ENCODE data around the gene PDCD2L.
"Not testable (repeated sequence)": the region's sequence is repeated elsewhere in the genome, so short reads cannot be mapped to it uniquely, and the experiment has no call there.

PDCD2L gene

GRCh38 chr19:34387446-34387810 is 16.8 kb upstream of the PDCD2L start:
- DNase-seq = no peak
- TF ChIP-seq GATA1 (IDR thresholded peaks at IDR 0.05; ENCODE audit: low read depth, low read length) = no peak
- no peak for TF ChIP-seq POLR2A (IDR thresholded peaks at IDR 0.05; ENCODE audit: low read length)

- DNase-seq = not testable (repeated sequence)
These were observed 15.5 kb upstream of the PDCD2L start for GRCh38 chr19:34388745-34389144.

GRCh38 chr19:34391813-34392212 is 12.4 kb upstream of the PDCD2L start:
- TF ChIP-seq POLR2A (IDR thresholded peaks at IDR 0.05; ENCODE audit: low read length) = no peak
- no peak for TF ChIP-seq GATA1 (IDR thresholded peaks at IDR 0.05; ENCODE audit: low read depth, low read length)
- no peak for DNase-seq

GRCh38 chr19:34393031-34393430 is 11.2 kb upstream of the PDCD2L start:
- DNase-seq = no peak

GRCh38 chr19:34393629-34394028 is 10.6 kb upstream of the PDCD2L start:
- DNase-seq = no peak
- TF ChIP-seq POLR2A (IDR thresholded peaks at IDR 0.05; ENCODE audit: low read length) (no peak), GATA1 (IDR thresholded peaks at IDR 0.05; ENCODE audit: low read depth, low read length) (no peak)

More at GRCh38 chr19:34393031-34393430, 11.2 kb upstream of the PDCD2L start:
- TF ChIP-seq POLR2A (IDR thresholded peaks at IDR 0.05; ENCODE audit: low read length) (no peak), GATA1 (IDR thresholded peaks at IDR 0.05; ENCODE audit: low read depth, low read length) (no peak)

- TF ChIP-seq POLR2A (IDR thresholded peaks at IDR 0.05; ENCODE audit: low read length) (no peak), GATA1 (IDR thresholded peaks at IDR 0.05; ENCODE audit: low read depth, low read length) (no peak)
- no peak for DNase-seq
These were observed 6.3 kb upstream of the PDCD2L start for GRCh38 chr19:34397853-34398252.

- no peak for DNase-seq
- TF ChIP-seq GATA1 (IDR thresholded peaks at IDR 0.05; ENCODE audit: low read depth, low read length) = no peak
- TF ChIP-seq POLR2A (IDR thresholded peaks at IDR 0.05; ENCODE audit: low read length) = no peak
These were observed 4.3 kb upstream of the PDCD2L start for GRCh38 chr19:34399886-34400285.

GRCh38 chr19:34400844-34401243 is 3.4 kb upstream of the PDCD2L start:
- DNase-seq = not testable (repeated sequence)

GRCh38 chr19:34402074-34402600 is 2.1 kb upstream of the PDCD2L start:
- TF ChIP-seq POLR2A (IDR thresholded peaks at IDR 0.05; ENCODE audit: low read length) (no peak), GATA1 (IDR thresholded peaks at IDR 0.05; ENCODE audit: low read depth, low read length) (no peak)
- DNase-seq = no peak

GRCh38 chr19:34403784-34404108 is 453 bp upstream of the PDCD2L start:
- DNase-seq = no peak
- TF ChIP-seq POLR2A (IDR thresholded peaks at IDR 0.05; ENCODE audit: low read length) (no peak), GATA1 (IDR thresholded peaks at IDR 0.05; ENCODE audit: low read depth, low read length) (no peak)

GRCh38 chr19:34405892-34406660 is 1.9 kb downstream of the PDCD2L start:
- TF ChIP-seq POLR2A (IDR thresholded peaks at IDR 0.05; ENCODE audit: low read length) = no peak
- TF ChIP-seq GATA1 (IDR thresholded peaks at IDR 0.05; ENCODE audit: low read depth, low read length) = no peak
- DNase-seq = no peak

- no peak for DNase-seq
- TF ChIP-seq POLR2A (IDR thresholded peaks at IDR 0.05; ENCODE audit: low read length) (no peak), GATA1 (IDR thresholded peaks at IDR 0.05; ENCODE audit: low read depth, low read length) (no peak)
These were observed 4.2 kb downstream of the PDCD2L start for GRCh38 chr19:34408411-34408810.

- TF ChIP-seq POLR2A (IDR thresholded peaks at IDR 0.05; ENCODE audit: low read length) (no peak), GATA1 (IDR thresholded peaks at IDR 0.05; ENCODE audit: low read depth, low read length) (no peak)
- no peak for DNase-seq
These were observed 5.3 kb downstream of the PDCD2L start for GRCh38 chr19:34409189-34410164.

- DNase-seq = no peak
- TF ChIP-seq GATA1 (IDR thresholded peaks at IDR 0.05; ENCODE audit: low read depth, low read length) = no peak
- TF ChIP-seq POLR2A (IDR thresholded peaks at IDR 0.05; ENCODE audit: low read length) = no peak
These were observed 7.0 kb downstream of the PDCD2L start for GRCh38 chr19:34411216-34411615.

Measured in erythroblast (primary cell).